Esophagus muscularis mucosa (tissue), 4 donors: Measurements from ENCODE around the gene FOSL2. TPM values are rescaled to one million over a fixed set of nuclear protein-coding genes. Genes with fewer than 3 reads are reported as not detected.

Experiments used
- DNase-seq: peaks from one replicate; pipeline ENCODE4 v3.0.0-alpha.2; 2017; ENCODE audit errors: extremely low spot score
- H3K27ac ChIP-seq, 4 donors: fragments of 200-600 bp; sonication (generic); replicated peaks in 1 of 4; 1 replicate in 3 of 4; 2 replicates in 1 of 4; pipeline ENCODE4 v1.5.1; 2016 to 2019; ENCODE audit warnings: mild to moderate bottlenecking in 1 of 4
- H3K27me3 ChIP-seq, 4 donors: fragments of 200-600 bp; sonication (generic); one replicate each; pipeline versions ENCODE4 v1.5.1 to v1.6.0; 2016 to 2019
- H3K36me3 ChIP-seq, 4 donors: fragments of 200-600 bp; sonication (generic); one replicate each; pipeline ENCODE4 v1.5.1; 2016 to 2019
- H3K4me1 ChIP-seq, 4 donors: fragments of 200-600 bp; sonication (generic); one replicate each; pipeline ENCODE4 v1.5.1; 2016 to 2019
- H3K4me3 ChIP-seq, 4 donors: fragments of 200-600 bp; sonication (generic); 1 replicate in 2 of 4; 2 replicates in 2 of 4; pipeline ENCODE4 v1.5.1; 2016 to 2019; ENCODE audit warnings: mild to moderate bottlenecking in 4 of 4, moderate library complexity in 1 of 4
- H3K9me3 ChIP-seq, 4 donors: fragments of 200-600 bp; sonication (generic); 1 replicate in 3 of 4; 2 replicates in 1 of 4; pipeline ENCODE4 v1.5.1; 2016 to 2019
- EP300 ChIP-seq: sonication (generic); formaldehyde crosslinking; IDR thresholded peaks from one replicate; pipeline ENCODE4 v1.6.1; 2017; ENCODE audit warnings: antibody characterized with exemption
- POLR2A ChIP-seq: fragments of 450-650 bp; IDR thresholded peaks from one replicate; pipeline ENCODE4 v1.6.1; 2017; ENCODE audit warnings: antibody characterized with exemption, moderate library complexity, mild to moderate bottlenecking, low read depth
- POLR2AphosphoS5 ChIP-seq, 2 donors: sonication (generic); formaldehyde crosslinking; IDR thresholded peaks; one replicate each; pipeline ENCODE4 v1.6.1; 2017; ENCODE audit warnings: antibody characterized with exemption in 2 of 2
- WGBS: methylation state at CpG from one replicate; pipeline ENCODE4 v1.1.5; 2018; 5-methylcytosine and 5-hydroxymethylcytosine counted together
- intact Hi-C: fragments of 100-400 bp; cut with DNase I; formaldehyde crosslinking; loops from one replicate; pipeline ENCODE4 v1.15.1; 2023
- total RNA-seq, 4 donors: library from RNA; depleted of rRNA; stranded (reverse); fragments of >200 nt; gene quantifications; one replicate each; pipeline versions ENCODE4 v1.1.0 to v1.2.1, GENCODE V29; 2016
- TF ChIP-seq, protein P1 (sequence below), 3 experiments: fragments of 200-600 bp in 2 of 3; fragments of 450-650 bp in 1 of 3; sonication (generic) in 2 of 3; IDR thresholded peaks; one replicate each; pipeline ENCODE4 v1.5.1; 2017 to 2019; ENCODE audit warnings: antibody characterized with exemption in 3 of 3, mild to moderate bottlenecking in 2 of 3, moderate library complexity in 1 of 3

Gene FOSL2
- total RNA-seq, 4 donors from 2014 or later: 68.9 to 332 (median 176) TPM

DNA sequence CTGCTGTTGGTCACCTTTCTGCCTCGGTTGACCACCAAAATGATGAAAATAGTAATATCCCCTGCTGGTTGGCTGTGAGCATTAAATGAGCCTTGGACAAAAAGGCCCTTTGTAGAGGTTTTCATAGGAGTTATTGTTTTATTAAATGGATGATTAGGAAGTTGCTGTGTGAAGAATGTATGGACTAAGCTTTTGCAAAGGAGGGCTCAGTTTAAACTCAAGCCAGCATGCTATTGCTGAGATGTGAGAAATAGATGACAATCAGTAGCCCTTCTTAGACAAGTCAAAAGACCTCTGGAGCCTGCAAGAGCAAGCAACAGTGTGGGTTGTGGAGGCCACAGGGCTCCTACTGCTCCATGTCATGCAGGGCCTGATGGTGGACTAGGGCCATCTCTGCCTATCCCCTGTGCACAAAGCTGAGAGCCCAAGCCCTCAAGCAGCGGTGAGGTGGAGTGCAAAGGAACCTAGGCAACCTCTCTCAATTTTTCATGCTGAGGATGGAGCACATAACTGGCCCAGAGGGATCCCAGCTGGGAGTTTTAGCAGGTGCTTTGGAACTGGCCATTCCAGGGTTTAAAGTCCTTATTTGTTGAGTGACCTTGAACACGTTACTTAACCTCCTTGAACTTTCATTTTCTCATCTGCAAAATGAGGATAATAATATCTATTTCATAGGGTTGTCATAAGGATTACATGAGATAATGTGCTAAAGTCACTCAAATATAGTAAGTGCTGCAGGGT is 37.1 kb downstream of the FOSL2 start:
- intact Hi-C loops: no loop called here
- Histone ChIP-seq H3K4me1 (no peaks in the 10 kb centered on the region), H3K27me3 (no peaks in the 10 kb centered on the region), H3K4me3 (no peak overlapping the region), H3K27ac (no peak overlapping the region), H3K36me3 (peaks cover 0 to 3% (median 2%) of the 10 kb centered on the region in 4 donors), H3K9me3 (peaks cover 0 to 12% (median 7%) of the 10 kb centered on the region in 4 donors)
- TF ChIP-seq, protein P1, sequence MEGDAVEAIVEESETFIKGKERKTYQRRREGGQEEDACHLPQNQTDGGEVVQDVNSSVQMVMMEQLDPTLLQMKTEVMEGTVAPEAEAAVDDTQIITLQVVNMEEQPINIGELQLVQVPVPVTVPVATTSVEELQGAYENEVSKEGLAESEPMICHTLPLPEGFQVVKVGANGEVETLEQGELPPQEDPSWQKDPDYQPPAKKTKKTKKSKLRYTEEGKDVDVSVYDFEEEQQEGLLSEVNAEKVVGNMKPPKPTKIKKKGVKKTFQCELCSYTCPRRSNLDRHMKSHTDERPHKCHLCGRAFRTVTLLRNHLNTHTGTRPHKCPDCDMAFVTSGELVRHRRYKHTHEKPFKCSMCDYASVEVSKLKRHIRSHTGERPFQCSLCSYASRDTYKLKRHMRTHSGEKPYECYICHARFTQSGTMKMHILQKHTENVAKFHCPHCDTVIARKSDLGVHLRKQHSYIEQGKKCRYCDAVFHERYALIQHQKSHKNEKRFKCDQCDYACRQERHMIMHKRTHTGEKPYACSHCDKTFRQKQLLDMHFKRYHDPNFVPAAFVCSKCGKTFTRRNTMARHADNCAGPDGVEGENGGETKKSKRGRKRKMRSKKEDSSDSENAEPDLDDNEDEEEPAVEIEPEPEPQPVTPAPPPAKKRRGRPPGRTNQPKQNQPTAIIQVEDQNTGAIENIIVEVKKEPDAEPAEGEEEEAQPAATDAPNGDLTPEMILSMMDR (IDR thresholded peaks at IDR 0.05): no peak
- TF ChIP-seq POLR2A (no peak), POLR2AphosphoS5 (IDR thresholded peaks at IDR 0.05) (no peak), EP300 (no peak)
- DNase-seq: no peak
- WGBS: 87% methylated on average over 3 of the region's 3 CpGs

DNA sequence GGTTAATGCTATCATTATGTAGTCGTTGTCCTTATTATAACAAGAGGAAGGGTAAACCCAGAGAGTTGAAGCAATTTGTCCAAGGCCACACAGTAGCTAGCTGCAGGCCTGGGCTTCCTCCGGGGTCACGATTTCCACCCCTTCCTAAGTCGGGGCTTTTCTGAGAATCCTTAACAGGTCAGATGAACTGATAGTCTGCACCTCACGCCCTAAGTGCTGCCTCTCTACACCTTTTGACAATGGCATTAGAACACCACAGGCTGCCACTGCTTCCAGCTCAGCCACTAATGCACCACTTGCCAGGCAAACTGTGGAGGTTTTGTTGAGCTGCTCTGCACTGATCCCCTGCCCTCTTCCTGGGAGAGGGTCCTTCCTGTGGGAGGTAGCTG is 37.7 kb downstream of the FOSL2 start:
- WGBS: 87% methylated on average over 5 of the region's 5 CpGs
- Histone ChIP-seq H3K36me3 (peaks cover 0 to 3% (median 2%) of the 10 kb centered on the region in 4 donors), H3K27me3 (no peaks in the 10 kb centered on the region), H3K4me1 (no peaks in the 10 kb centered on the region), H3K9me3 (peaks cover 0 to 12% (median 7%) of the 10 kb centered on the region in 4 donors), H3K4me3 (no peak overlapping the region), H3K27ac (no peak overlapping the region)
- DNase-seq: no peak
- TF ChIP-seq POLR2A: no peak
- TF ChIP-seq, protein P1 (IDR thresholded peaks at IDR 0.05): no peak
- intact Hi-C loops: no loop called here

DNA sequence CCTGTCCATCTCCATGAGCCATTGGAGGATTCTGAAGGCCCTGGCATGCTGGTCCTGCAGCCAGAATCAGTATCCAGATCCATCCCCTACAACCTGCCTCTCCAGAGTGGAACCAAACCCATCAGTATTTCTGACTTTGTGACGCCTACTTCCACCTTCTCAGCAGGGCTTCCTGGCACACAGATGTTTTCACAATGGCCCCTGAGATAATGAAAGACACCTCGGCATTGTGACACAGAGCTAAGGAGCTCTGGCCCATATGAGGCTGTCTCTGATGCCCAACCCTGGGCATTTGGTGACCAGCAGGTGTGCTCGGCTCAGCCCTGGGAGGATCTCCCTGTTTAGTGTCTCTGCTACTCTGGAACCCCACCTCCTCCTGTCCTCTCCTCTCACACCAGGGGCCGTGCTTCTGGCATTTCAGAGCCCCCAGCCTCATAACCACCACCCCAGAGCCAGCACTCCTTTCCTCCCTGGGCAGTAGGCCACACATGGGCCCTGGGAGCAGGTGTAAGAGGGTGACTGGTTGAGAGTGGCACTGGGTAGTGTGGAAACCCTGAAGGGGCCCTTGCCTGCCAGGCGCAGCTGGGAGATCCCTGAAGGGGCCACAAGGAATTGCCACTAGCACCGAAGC is 38.2 kb downstream of the FOSL2 start:
- DNase-seq: no peak
- peaks cover 0 to 12% (median 7%) of the 10 kb centered on the region in 4 donors for H3K9me3 ChIP-seq
- H3K27ac ChIP-seq: no peak overlapping the region
- H3K4me3 ChIP-seq: no peak overlapping the region
- intact Hi-C loops: no loop called here
- WGBS: 83% methylated on average over 2 of the region's 6 CpGs
- TF ChIP-seq POLR2A: no peak
- no peak for TF ChIP-seq POLR2AphosphoS5 (IDR thresholded peaks at IDR 0.05)
- TF ChIP-seq, protein P1 (IDR thresholded peaks at IDR 0.05): no peak
- TF ChIP-seq EP300: no peak
- no peaks in the 10 kb centered on the region for H3K4me1 ChIP-seq
- H3K36me3 ChIP-seq: peaks cover 0 to 3% (median 2%) of the 10 kb centered on the region in 4 donors
- no peaks in the 10 kb centered on the region for H3K27me3 ChIP-seq

DNA sequence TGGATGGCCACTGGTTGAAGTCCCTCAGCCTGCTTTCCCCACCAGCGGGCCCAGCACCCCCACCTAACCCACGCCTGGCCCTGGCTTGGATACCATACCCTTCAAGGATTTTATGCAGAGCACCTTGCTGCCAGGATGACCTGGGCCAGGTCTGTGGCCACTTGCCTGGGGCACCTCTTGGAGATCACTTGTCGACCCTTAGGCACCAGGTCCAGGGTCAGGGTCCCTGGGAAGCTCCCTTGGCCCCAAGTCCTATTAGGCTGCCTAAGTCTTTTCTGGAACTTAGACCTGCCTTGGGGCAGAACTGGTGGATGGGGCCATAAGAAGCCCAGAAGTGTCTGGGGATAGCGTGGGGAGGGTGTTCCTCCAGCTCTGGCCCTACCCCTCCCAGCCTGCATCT is 39.1 kb downstream of the FOSL2 start:
- WGBS: 80% methylated on average over 1 of the region's 4 CpGs
- H3K27me3 ChIP-seq: no peaks in the 10 kb centered on the region
- peaks cover 0 to 3% (median 2%) of the 10 kb centered on the region in 4 donors for H3K36me3 ChIP-seq
- no peak overlapping the region for H3K4me3 ChIP-seq
- H3K9me3 ChIP-seq: peaks cover 0 to 12% (median 7%) of the 10 kb centered on the region in 4 donors
- TF ChIP-seq, protein P1 (IDR thresholded peaks at IDR 0.05): no peak
- no peak for TF ChIP-seq EP300
- TF ChIP-seq POLR2AphosphoS5 (IDR thresholded peaks at IDR 0.05): no peak
- TF ChIP-seq POLR2A: no peak
- H3K4me1 ChIP-seq: no peaks in the 10 kb centered on the region
- H3K27ac ChIP-seq: no peak overlapping the region
- intact Hi-C loops: no loop called here
- DNase-seq: no peak
